T-cell (primary cell): ENCODE results near the gene POLH. TPM values are rescaled to one million over a fixed set of nuclear protein-coding genes. Genes with fewer than 3 reads are reported as not detected.
"Not testable (repeated sequence)": the region's sequence is repeated elsewhere in the genome, so short reads cannot be mapped to it uniquely, and the experiment has no call there.

Experiments
- ATAC-seq, 4 experiments: fragments of 200-7000 bp in 3 of 4; fragments of 150-1000 bp in 1 of 4; cut with Tn5 transposase; replicated peaks in 1 of 4; 1 replicate in 3 of 4; 2 replicates in 1 of 4; pipeline ENCODE4 v1.10.0; 2021; ENCODE audit warnings: moderate library complexity in 3 of 4, mild to moderate bottlenecking in 2 of 4, moderate number of reproducible peaks in 1 of 4
- CTCF ChIA-PET, 2 donors: fragments of 300-600 bp; sonication (Branson Sonifier 250); formaldehyde crosslinking; loops; one replicate each; lab custom pipeline; 2022; ENCODE audit warnings: antibody characterized with exemption in 2 of 2; lab: Charles Lee
- POLR2A ChIA-PET, 2 donors: fragments of 300-600 bp; sonication (Branson Sonifier 250); formaldehyde crosslinking; loops; one replicate each; lab custom pipeline; 2022; ENCODE audit warnings: antibody characterized with exemption in 2 of 2; lab: Charles Lee
- DNase-seq, 35 experiments: peaks; one replicate each; pipeline versions ENCODE4 v3.0.0 to v3.0.0-alpha.2; 2013 to 2023
- H3K27ac ChIP-seq: one replicate; pipeline ENCODE4 v1.5.1; 2013; ENCODE audit warnings: low read length
- H3K27me3 ChIP-seq, 2 experiments: replicated peaks in 1 of 2; 1 replicate in 1 of 2; 2 replicates in 1 of 2; pipeline versions ENCODE4 v1.6.1 to v1.7.0; 2013; ENCODE audit warnings: low read length in 1 of 2, mixed read lengths in 1 of 2; ENCODE audit not compliant: control insufficient read depth in 2 of 2, insufficient read depth in 2 of 2; ENCODE audit errors: extremely low read depth in 1 of 2
- H3K36me3 ChIP-seq, 2 donors: 1 replicate in 1 of 2; 2 replicates in 1 of 2; pipeline versions ENCODE4 v1.6.1 to v1.7.0; 2013; ENCODE audit warnings: low read length in 1 of 2; ENCODE audit not compliant: control insufficient read depth in 2 of 2, insufficient read depth in 1 of 2; ENCODE audit errors: extremely low read depth in 1 of 2
- H3K4me1 ChIP-seq, 2 experiments: 1 replicate in 1 of 2; 2 replicates in 1 of 2; pipeline versions ENCODE4 v1.6.1 to v1.7.0; 2013; ENCODE audit warnings: low read length in 2 of 2, mixed read lengths in 1 of 2; ENCODE audit not compliant: insufficient read depth in 2 of 2, control insufficient read depth in 1 of 2; ENCODE audit errors: extremely low read depth in 1 of 2
- H3K4me3 ChIP-seq, 2 donors: 1 replicate in 1 of 2; 2 replicates in 1 of 2; pipeline versions ENCODE4 v1.5.1 to v1.7.0; 2013; ENCODE audit warnings: mild to moderate bottlenecking in 2 of 2, low read length in 1 of 2, moderate library complexity in 1 of 2; ENCODE audit not compliant: control insufficient read depth in 1 of 2; ENCODE audit errors: extremely low read depth in 1 of 2
- H3K9me3 ChIP-seq: 2 replicates; pipeline ENCODE4 v1.7.0; 2013
- H3K27ac Mint-ChIP-seq, 2 donors: one replicate each; pipeline ENCODE4 v1.8.0; 2020 to 2021; ENCODE audit warnings: mild to moderate bottlenecking in 2 of 2, mixed read lengths in 2 of 2
- H3K27me3 Mint-ChIP-seq, 2 donors: one replicate each; pipeline ENCODE4 v1.8.0; 2021 to 2022; ENCODE audit warnings: mixed read lengths in 2 of 2
- H3K36me3 Mint-ChIP-seq: one replicate; pipeline ENCODE4 v1.8.0; 2021; ENCODE audit warnings: mixed read lengths
- H3K4me1 Mint-ChIP-seq, 3 donors: one replicate each; pipeline ENCODE4 v1.8.0; 2020 to 2022; ENCODE audit warnings: mixed read lengths in 3 of 3, mild to moderate bottlenecking in 1 of 3
- H3K4me3 Mint-ChIP-seq, 3 donors: one replicate each; pipeline ENCODE4 v1.8.0; 2020 to 2022; ENCODE audit warnings: mild to moderate bottlenecking in 3 of 3, mixed read lengths in 3 of 3, moderate library complexity in 3 of 3
- H3K9me3 Mint-ChIP-seq, 3 donors: one replicate each; pipeline ENCODE4 v1.8.0; 2020 to 2022; ENCODE audit warnings: mixed read lengths in 3 of 3
- WGBS: methylation state at CpG from one replicate; pipeline ENCODE4 v1.1.5; 2013; ENCODE audit warnings: missing lambda C conversion rate; ENCODE audit not compliant: insufficient coverage; 5-methylcytosine and 5-hydroxymethylcytosine counted together
- total RNA-seq, 35 experiments: library from RNA in 6 of 35; stranded (reverse) in 6 of 35; fragments of 120-200 nt in 1 of 35; gene quantifications; one replicate each; pipeline versions ENCODE4 v1.2.1 to v1.2.4 and lab custom pipeline; 2013 to 2026

Gene POLH
- total RNA-seq, 5 donors from 2014 or later (not counting 1 experiment from before 2014, with no cell fraction given), result 14.4 to 38.5 (median 25.6) TPM

DNA sequence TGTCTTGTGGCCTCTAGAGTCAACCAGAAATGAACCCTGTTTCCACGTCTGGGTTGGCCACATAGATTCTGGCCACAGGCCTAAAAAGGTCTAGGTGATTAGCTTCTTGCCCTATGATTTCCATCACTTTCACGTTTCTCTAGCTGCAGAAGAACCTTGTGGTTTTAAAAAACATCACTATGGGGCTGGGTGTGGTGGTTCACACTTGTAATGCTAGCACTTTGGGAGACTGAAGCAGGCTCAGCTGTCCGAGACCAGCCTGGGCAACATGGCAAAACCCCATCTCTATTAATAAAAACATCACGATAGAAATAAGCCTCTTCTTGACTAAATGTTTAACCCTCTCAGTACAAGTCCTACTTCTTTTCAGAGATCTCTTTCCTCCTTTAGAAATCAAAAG, 31.5 kb upstream of the POLH start:
- ChIA-PET POLR2A (no interaction called here), CTCF (no interaction called here)
- Mint-ChIP-seq H3K27me3 (no peaks in the 10 kb centered on the region), H3K9me3 (no peaks in the 10 kb centered on the region), H3K36me3 (peaks cover 52% of the 10 kb centered on the region), H3K27ac (no peak overlapping the region), H3K4me1 (peaks cover 0 to 2% (median 1%) of the 10 kb centered on the region in 3 donors), H3K4me3 (no peak overlapping the region)
- Histone ChIP-seq H3K4me3 (no peak overlapping the region), H3K9me3 (no peaks in the 10 kb centered on the region), H3K4me1 (peaks cover 0 to 9% of the 10 kb centered on the region in 2 experiments), H3K27me3 (no peaks in the 10 kb centered on the region), H3K36me3 (peaks cover 0 to 64% of the 10 kb centered on the region in 2 donors), H3K27ac (no peak overlapping the region)
- 40% methylated on average over 1 of the region's 4 CpGs for WGBS
- no peak for ATAC-seq
- no peak for DNase-seq

DNA sequence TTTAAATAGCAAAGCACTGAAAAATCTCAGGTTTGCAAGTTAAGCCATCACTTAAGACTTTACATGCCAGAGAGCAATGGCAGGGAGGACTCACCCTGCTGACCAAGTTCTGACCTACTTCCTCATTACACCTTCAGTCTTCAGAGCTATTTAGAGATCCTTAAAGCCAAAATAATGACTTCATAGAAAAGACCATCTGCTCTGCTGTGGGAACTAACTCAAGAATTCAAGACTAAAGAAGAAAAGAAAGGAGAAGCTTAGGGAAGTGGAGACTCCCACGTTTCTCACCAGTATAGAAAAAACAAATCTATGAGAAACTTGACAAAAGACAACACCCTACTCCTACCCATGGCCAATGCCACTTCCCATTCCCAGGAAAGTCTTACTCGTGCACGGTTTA, 28.8 kb upstream of the POLH start:
- WGBS, result 100% methylated on average over 2 of the region's 3 CpGs
- CTCF ChIA-PET, result interaction anchor here in 1 of 2 donors (0.6 kb wide), 1 partner anchor 1635 kb away, joined by 3 read pairs; no protein-coding TSS in a partner anchor
- H3K27ac Mint-ChIP-seq, result no peak overlapping the region

DNA sequence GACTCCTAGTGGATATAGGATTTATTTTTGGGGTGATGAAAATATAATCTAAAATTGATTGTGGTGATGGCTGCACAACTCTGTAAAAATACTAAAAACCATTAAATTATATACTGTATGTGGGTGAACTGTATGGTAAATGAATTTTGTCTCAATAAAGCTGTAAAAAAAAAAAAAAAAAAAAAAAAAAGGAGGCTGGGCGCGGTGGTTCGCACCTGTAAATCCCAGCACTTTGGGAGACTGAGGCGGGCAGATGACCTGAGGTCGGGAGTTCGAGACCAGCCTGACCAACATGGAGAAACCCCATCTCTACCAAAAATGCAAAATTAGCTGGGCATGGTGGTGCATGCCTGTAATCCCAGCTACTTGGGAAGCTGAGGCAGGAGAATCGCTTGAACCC, 18.4 kb upstream of the POLH start:
- no CpG with 5 or more reads among the region's 7 CpGs for WGBS
- H3K36me3 Mint-ChIP-seq, result peaks cover 63% of the 10 kb centered on the region
- DNase-seq, result not testable (repeated sequence)

More for the DNA sequence above, 28.8 kb upstream of the POLH start:
- no peaks in the 10 kb centered on the region for H3K27me3 ChIP-seq
- no peaks in the 10 kb centered on the region for H3K9me3 Mint-ChIP-seq
- H3K4me1 Mint-ChIP-seq, result peaks cover 0 to 2% (median 1%) of the 10 kb centered on the region in 3 donors
- peaks cover 56% of the 10 kb centered on the region for H3K36me3 Mint-ChIP-seq
- POLR2A ChIA-PET, result no interaction called here
- no peaks in the 10 kb centered on the region for H3K9me3 ChIP-seq
- H3K36me3 ChIP-seq, result peaks cover 0 to 78% of the 10 kb centered on the region in 2 donors
- no peak for ATAC-seq
- H3K4me3 ChIP-seq, result no peak overlapping the region
- no peak overlapping the region for H3K27ac ChIP-seq
- no peak overlapping the region for H3K4me3 Mint-ChIP-seq
- H3K27me3 Mint-ChIP-seq, result no peaks in the 10 kb centered on the region
- DNase-seq, result no peak
- H3K4me1 ChIP-seq, result peaks cover 0 to 9% of the 10 kb centered on the region in 2 experiments

DNA sequence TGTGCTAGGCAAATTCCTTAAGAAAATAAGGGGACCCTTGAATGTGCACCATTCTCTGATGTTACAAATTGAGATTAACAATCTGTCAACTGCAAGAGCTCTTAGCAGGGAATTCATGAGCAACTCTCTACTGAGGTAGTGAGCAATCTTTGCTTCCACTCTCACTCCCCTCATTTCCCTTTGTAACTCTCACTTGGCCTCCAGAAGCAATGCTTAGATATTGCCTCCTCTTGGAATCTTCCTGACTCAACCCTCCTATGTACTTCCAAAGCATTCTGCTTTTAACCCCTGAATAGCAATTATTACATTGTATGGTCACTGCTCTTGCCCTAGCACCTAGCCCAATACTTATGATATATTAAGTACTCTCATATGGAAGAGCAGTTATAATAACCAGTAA, 16.7 kb upstream of the POLH start:
- DNase-seq (no peak), ATAC-seq (no peak)
- H3K36me3 ChIP-seq, result peaks cover 21 to 85% of the 10 kb centered on the region in 2 donors
- Mint-ChIP-seq H3K9me3 (no peaks in the 10 kb centered on the region), H3K36me3 (peaks cover 57% of the 10 kb centered on the region), H3K4me1 (no peaks in the 10 kb centered on the region), H3K4me3 (no peak overlapping the region), H3K27ac (no peak overlapping the region), H3K27me3 (no peaks in the 10 kb centered on the region)
- no peak overlapping the region for H3K4me3 ChIP-seq
- H3K27me3 ChIP-seq, result no peaks in the 10 kb centered on the region
- CTCF ChIA-PET, result no interaction called here
- H3K27ac ChIP-seq, result no peak overlapping the region
- no peaks in the 10 kb centered on the region for H3K9me3 ChIP-seq
- POLR2A ChIA-PET, result interaction anchor here in 1 of 2 donors (0.6 kb wide), 1 partner anchor 307 kb away, joined by 3 read pairs; no protein-coding TSS in a partner anchor
- H3K4me1 ChIP-seq, result no peaks in the 10 kb centered on the region

More for the DNA sequence above, 18.4 kb upstream of the POLH start:
- POLR2A ChIA-PET, H3K9me3 Mint-ChIP-seq, H3K4me1 ChIP-seq, H3K27me3 ChIP-seq, H3K27ac ChIP-seq, H3K4me1 Mint-ChIP-seq, H3K4me3 ChIP-seq, ATAC-seq, H3K27ac Mint-ChIP-seq, H3K9me3 ChIP-seq, H3K4me3 Mint-ChIP-seq, H3K27me3 Mint-ChIP-seq: not testable (repeated sequence)
- H3K36me3 ChIP-seq, result peaks cover 20 to 84% of the 10 kb centered on the region in 2 donors
- CTCF ChIA-PET, result interaction anchor here in 1 of 2 donors (0.6 kb wide), 1 partner anchor 65 kb away, joined by 3 read pairs; no protein-coding TSS in a partner anchor

DNA sequence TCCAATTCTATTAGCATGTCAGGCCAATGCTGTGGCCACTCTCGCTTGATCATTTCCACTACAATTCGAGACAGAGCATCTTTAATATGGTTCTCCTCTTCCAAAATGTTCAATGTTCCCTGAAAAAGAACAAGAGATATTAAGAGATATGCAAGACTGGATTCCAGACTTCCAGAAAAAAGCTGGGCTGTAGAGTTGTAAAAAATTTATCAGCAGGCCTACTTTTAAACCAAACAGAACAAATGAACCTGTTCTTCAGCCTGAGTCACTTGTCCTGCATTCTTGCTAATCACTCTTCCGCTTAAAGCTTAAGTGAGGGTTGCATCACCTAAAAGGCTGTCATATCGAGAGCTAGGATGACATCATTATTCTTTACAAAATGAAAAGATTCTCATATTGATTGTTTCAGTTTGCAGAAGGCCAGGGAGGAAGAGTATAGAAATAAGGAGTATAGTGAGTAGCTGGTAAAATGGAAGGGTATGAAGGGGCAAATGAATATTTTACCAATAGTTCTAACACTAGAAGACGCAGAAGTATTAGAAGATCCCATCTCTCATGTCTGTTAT, 5.0 kb upstream of the POLH start:
- H3K27me3 Mint-ChIP-seq, result no peaks in the 10 kb centered on the region
- DNase-seq (no peak), ATAC-seq (no peak)
- WGBS, result no CpG with 5 or more reads among the region's 5 CpGs
- Histone ChIP-seq H3K27ac (no peak overlapping the region), H3K27me3 (no peaks in the 10 kb centered on the region), H3K4me3 (no peak overlapping the region), H3K36me3 (peaks cover 22 to 55% of the 10 kb centered on the region in 2 donors), H3K9me3 (no peaks in the 10 kb centered on the region), H3K4me1 (peaks cover 3 to 6% of the 10 kb centered on the region in 2 experiments)
- CTCF ChIA-PET, result no interaction called here
- H3K4me1 Mint-ChIP-seq, result peaks cover 12 to 17% (median 13%) of the 10 kb centered on the region in 3 donors
- no peaks in the 10 kb centered on the region for H3K9me3 Mint-ChIP-seq
- H3K4me3 Mint-ChIP-seq, result no peak overlapping the region
- peaks cover 26% of the 10 kb centered on the region for H3K36me3 Mint-ChIP-seq
- POLR2A ChIA-PET, result interaction anchor here (0.7 to 0.8 kb wide), 2 partner anchors 18 to 689 kb away, joined by 3 to 6 read pairs; no protein-coding TSS in a partner anchor
- H3K27ac Mint-ChIP-seq, result peak overlapping the region; percentile 7 to 17

DNA sequence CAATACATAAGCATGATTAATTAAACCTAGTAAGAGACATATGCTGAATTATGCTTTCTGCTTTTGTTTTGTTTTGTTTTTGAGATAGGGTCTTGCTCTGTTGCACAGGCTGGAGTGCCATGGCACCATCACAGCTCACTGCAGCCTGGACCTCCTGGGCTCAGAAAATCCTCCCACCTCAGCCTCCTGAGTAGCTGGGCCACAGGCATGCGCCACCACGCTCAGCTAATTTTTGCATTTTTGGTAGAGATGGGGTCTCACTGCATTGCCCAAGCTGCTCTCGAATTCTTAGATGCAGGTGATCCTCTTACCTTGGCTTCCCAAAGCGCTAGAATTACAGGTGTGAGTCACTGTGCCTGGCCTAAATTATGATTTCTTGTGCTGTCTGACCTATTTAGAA, 4.0 kb upstream of the POLH start:
- Histone ChIP-seq H3K36me3 (peaks cover 17 to 47% of the 10 kb centered on the region in 2 donors), H3K4me1 (peaks cover 3 to 11% of the 10 kb centered on the region in 2 experiments), H3K27me3 (no peaks in the 10 kb centered on the region), H3K9me3 (no peaks in the 10 kb centered on the region), H3K27ac (no peak overlapping the region), H3K4me3 (no peak overlapping the region)
- 83% methylated on average over 1 of the region's 4 CpGs for WGBS
- ChIA-PET CTCF (no interaction called here), POLR2A (no interaction called here)
- Mint-ChIP-seq H3K27me3 (no peaks in the 10 kb centered on the region), H3K36me3 (peaks cover 23% of the 10 kb centered on the region), H3K4me3 (no peak overlapping the region), H3K9me3 (no peaks in the 10 kb centered on the region), H3K4me1 (peaks cover 17 to 23% (median 17%) of the 10 kb centered on the region in 3 donors), H3K27ac (no peak overlapping the region)
- no peak for DNase-seq
- no peak for ATAC-seq
